PFSK-1 (cell line): Measurements from ENCODE around the gene GPR141.

Experiments
- POLR2AphosphoS5 ChIP-seq: IDR thresholded peaks from 2 replicates; pipeline ENCODE4 v1.6.1; 2012; ENCODE audit warnings: low read depth, mild to moderate bottlenecking, control low read depth, low read length, moderate library complexity
- REST ChIP-seq, 2 experiments: IDR thresholded peaks; 2 replicates each; pipeline versions ENCODE4 v1.6.1 to v1.8.0; 2011 to 2012; ENCODE audit warnings: low read depth in 2 of 2, low read length in 2 of 2, control low read depth in 1 of 2, inconsistent platforms in 1 of 2, mild to moderate bottlenecking in 1 of 2, moderate library complexity in 1 of 2; ENCODE audit not compliant: insufficient read depth in 1 of 2
- SIN3A ChIP-seq: IDR thresholded peaks from 2 replicates; pipeline ENCODE4 v1.6.1; 2012; ENCODE audit warnings: mild to moderate bottlenecking, low read length, moderate library complexity, borderline replicate concordance; ENCODE audit not compliant: insufficient read depth
- TAF1 ChIP-seq: IDR thresholded peaks from 2 replicates; pipeline ENCODE4 v1.6.1; 2012; ENCODE audit warnings: low read length, control low read depth, borderline replicate concordance; ENCODE audit not compliant: insufficient read depth

GRCh38 chr7:37758501-37759045 lies 75.0 kb downstream of the GPR141 start:
- TF ChIP-seq POLR2AphosphoS5 (no peak), TAF1 (no peak), REST (IDR thresholded peaks at IDR 0.05; ENCODE audit: insufficient read depth in 1 of 2, low read depth in 2 of 2, low read length in 2 of 2) (no peak), SIN3A (no peak)
